Measurements from ENCODE around the gene ADIPOR2.
"Not testable (repeated sequence)": the region's sequence is repeated elsewhere in the genome, so short reads cannot be mapped to it uniquely, and the experiment has no call there.

ADIPOR2 gene

GRCh38 chr12:1815814-1816729, 125.2 kb downstream of the ADIPOR2 start:
- DNase-seq: no peak

- no peak for DNase-seq
Observed at GRCh38 chr12:1816730-1817348, 126.0 kb downstream of the ADIPOR2 start.

- not testable (repeated sequence) for DNase-seq
Observed at GRCh38 chr12:1817928-1818327, 127.1 kb downstream of the ADIPOR2 start.

- no peak for DNase-seq
Observed at GRCh38 chr12:1819050-1819449, 128.2 kb downstream of the ADIPOR2 start.

- no peak for DNase-seq
Observed at GRCh38 chr12:1819571-1819970, 128.7 kb downstream of the ADIPOR2 start.

- no peak for DNase-seq
Observed at GRCh38 chr12:1820191-1820895, 129.5 kb downstream of the ADIPOR2 start, which contains the start of gene LRTM2. Gene LRTM2, plus strand, starts transcription at chr12:1820565. Its CDS starts 7,584 bp downstream, at chr12:1828149.

- DNase-seq: no peak
Observed at GRCh38 chr12:1820896-1821291, 130.0 kb downstream of the ADIPOR2 start.

- DNase-seq: no peak
Observed at GRCh38 chr12:1821805-1822204, 130.9 kb downstream of the ADIPOR2 start.

- no peak for DNase-seq
Observed at GRCh38 chr12:1822699-1823098, 131.8 kb downstream of the ADIPOR2 start.

GRCh38 chr12:1823237-1823636, 132.4 kb downstream of the ADIPOR2 start:
- no peak for DNase-seq

- DNase-seq: no peak
Observed at GRCh38 chr12:1825382-1826102, 134.7 kb downstream of the ADIPOR2 start.

- DNase-seq: no peak
Observed at GRCh38 chr12:1826401-1826800, 135.5 kb downstream of the ADIPOR2 start.

- no peak for DNase-seq
Observed at GRCh38 chr12:1826867-1827705, 136.2 kb downstream of the ADIPOR2 start.

GRCh38 chr12:1827826-1828805, 137.2 kb downstream of the ADIPOR2 start:
- no peak for DNase-seq

GRCh38 chr12:1828856-1829255, 138.0 kb downstream of the ADIPOR2 start:
- no peak for DNase-seq

- DNase-seq: no peak
Observed at GRCh38 chr12:1829306-1829900, 138.5 kb downstream of the ADIPOR2 start.

- DNase-seq: no peak
Observed at GRCh38 chr12:1830401-1830845, 139.6 kb downstream of the ADIPOR2 start.

- no peak for DNase-seq
Observed at GRCh38 chr12:1830981-1831963, 140.4 kb downstream of the ADIPOR2 start.
